ENCODE data around the gene S100A5.

GRCh38 chr1:153507926-153508583, 32.7 kb downstream of the S100A5 start:
- no peak for TF ChIP-seq CTCF (conservative IDR thresholded peaks at IDR 0.05; ENCODE audit: low read length)
- no peak for TF ChIP-seq EZH2phosphoT487 (IDR thresholded peaks at IDR 0.05; ENCODE audit: borderline replicate concordance, low read depth, low read length)
